ENCODE data around the gene TYROBP.

TYROBP gene

DNA sequence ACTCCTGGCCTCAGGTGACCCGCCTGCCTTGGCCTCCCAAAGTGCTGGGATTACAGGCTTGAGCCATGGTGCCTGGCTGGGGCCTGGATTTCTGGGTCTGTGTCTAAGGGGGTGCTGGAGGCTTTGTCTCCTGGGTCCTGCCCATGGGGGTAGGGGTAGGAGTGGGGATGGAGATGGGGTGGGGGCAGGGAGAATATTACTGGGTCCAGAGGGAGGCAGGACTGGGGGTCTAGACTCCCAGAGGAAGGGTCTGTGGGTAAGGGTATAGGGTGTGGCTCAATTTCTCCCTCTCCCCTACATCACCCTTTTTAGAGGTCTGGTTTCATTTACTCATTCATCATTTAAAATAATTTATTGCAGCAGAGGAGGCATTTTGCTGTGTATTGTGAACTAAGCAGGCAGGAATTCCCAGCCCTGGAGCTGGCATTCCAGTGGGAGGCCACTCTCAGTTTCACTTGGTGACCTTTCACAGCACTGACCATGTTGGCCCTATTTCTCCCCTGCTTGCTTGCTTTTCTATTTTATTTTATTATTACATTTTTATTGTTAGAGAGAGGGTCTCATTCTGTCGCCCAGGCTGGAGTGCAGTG, 6.9 kb downstream of the TYROBP start:
- Histone ChIP-seq H3K4me1 (peaks cover 0 to 27% (median 13%) of the 10 kb centered on the region in 4 donors), H3K9me3 (no peaks in the 10 kb centered on the region), H3K36me3 (peaks cover 0 to 10% (median 8%) of the 10 kb centered on the region in 3 donors), H3K4me3 (peak overlapping the region; percentile 60 to 85), H3K27ac (peak overlapping the region in 1 of 2 donors; percentile 72), H3K27me3 (no peaks in the 10 kb centered on the region)
- intact Hi-C loops (cut with DNase I; ENCODE audit: low total_unique reads) = no loop called here
- DNase-seq = no peak
- TF ChIP-seq, protein P1, sequence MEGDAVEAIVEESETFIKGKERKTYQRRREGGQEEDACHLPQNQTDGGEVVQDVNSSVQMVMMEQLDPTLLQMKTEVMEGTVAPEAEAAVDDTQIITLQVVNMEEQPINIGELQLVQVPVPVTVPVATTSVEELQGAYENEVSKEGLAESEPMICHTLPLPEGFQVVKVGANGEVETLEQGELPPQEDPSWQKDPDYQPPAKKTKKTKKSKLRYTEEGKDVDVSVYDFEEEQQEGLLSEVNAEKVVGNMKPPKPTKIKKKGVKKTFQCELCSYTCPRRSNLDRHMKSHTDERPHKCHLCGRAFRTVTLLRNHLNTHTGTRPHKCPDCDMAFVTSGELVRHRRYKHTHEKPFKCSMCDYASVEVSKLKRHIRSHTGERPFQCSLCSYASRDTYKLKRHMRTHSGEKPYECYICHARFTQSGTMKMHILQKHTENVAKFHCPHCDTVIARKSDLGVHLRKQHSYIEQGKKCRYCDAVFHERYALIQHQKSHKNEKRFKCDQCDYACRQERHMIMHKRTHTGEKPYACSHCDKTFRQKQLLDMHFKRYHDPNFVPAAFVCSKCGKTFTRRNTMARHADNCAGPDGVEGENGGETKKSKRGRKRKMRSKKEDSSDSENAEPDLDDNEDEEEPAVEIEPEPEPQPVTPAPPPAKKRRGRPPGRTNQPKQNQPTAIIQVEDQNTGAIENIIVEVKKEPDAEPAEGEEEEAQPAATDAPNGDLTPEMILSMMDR (IDR thresholded peaks at IDR 0.05) = no peak

DNA sequence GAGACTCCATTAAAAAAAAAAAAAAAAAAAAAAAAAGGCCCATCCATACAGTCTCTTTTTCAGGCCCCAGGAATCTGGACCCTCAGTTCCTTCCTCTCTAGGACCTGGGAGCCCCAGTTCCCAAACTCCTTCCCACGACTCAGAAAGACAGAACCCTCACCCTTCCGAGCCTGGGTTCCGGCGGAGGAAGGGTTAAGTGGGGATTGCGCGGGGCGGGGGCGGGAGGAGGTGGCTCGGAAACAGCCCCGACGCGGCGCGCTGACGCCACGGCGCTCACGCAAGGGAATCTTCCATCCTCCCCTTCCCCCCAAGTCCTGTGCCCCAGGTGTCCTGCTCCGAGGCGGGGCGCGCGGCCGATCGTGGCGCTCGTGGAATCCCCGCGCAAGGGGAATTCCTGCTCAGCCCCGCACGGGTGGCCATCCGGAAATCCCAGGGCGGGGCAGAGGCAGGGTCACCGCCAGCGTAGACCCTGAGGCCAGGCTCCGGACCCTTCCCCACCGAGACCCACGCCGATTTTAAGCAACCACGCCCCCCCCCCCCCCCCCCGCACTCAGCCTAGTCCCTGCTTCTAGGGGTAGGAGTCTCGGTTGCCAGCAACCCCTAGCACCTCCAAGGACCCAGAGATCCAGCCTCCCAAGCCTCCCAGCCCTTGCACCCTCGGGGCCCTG, 8.4 kb downstream of the TYROBP start:
- intact Hi-C loops (cut with DNase I; ENCODE audit: low total_unique reads) = no loop called here
- Histone ChIP-seq H3K4me3 (peak overlapping the region; percentile 60 to 85), H3K4me1 (peaks cover 0 to 27% (median 13%) of the 10 kb centered on the region in 4 donors), H3K27me3 (no peaks in the 10 kb centered on the region), H3K36me3 (peaks cover 0 to 25% (median 21%) of the 10 kb centered on the region in 3 donors), H3K27ac (peak overlapping the region; percentile 72 to 74), H3K9me3 (no peaks in the 10 kb centered on the region)
- DNase-seq = peak; percentile 68 to 86
- TF ChIP-seq, protein P1 (IDR thresholded peaks at IDR 0.05) = no peak

DNA sequence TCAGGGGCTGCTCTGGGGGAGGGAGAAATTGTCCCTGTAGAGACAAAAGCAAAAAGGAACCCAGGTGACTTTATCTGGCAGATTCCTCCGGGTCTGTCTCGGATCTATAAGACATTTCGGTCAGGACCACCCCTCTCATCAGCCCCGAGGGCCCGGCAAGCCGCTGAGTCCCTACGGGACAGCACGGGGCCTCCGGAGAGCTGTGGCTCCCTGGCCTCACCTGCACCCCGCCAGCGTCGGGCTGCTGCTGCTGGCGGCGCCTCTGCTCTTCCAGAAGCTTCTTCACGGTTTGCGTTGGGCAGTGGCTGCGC, 9.6 kb downstream of the TYROBP start:
- DNase-seq = no peak
- TF ChIP-seq, protein P1 (IDR thresholded peaks at IDR 0.05) = no peak
- Histone ChIP-seq H3K27ac (peak overlapping the region; percentile 72 to 74), H3K36me3 (peaks cover 0 to 37% (median 34%) of the 10 kb centered on the region in 3 donors), H3K4me1 (peaks cover 0 to 23% (median 13%) of the 10 kb centered on the region in 4 donors), H3K9me3 (no peaks in the 10 kb centered on the region), H3K27me3 (no peaks in the 10 kb centered on the region), H3K4me3 (peak overlapping the region; percentile 60 to 85)
- intact Hi-C loops (cut with DNase I; ENCODE audit: low total_unique reads) = no loop called here

DNA sequence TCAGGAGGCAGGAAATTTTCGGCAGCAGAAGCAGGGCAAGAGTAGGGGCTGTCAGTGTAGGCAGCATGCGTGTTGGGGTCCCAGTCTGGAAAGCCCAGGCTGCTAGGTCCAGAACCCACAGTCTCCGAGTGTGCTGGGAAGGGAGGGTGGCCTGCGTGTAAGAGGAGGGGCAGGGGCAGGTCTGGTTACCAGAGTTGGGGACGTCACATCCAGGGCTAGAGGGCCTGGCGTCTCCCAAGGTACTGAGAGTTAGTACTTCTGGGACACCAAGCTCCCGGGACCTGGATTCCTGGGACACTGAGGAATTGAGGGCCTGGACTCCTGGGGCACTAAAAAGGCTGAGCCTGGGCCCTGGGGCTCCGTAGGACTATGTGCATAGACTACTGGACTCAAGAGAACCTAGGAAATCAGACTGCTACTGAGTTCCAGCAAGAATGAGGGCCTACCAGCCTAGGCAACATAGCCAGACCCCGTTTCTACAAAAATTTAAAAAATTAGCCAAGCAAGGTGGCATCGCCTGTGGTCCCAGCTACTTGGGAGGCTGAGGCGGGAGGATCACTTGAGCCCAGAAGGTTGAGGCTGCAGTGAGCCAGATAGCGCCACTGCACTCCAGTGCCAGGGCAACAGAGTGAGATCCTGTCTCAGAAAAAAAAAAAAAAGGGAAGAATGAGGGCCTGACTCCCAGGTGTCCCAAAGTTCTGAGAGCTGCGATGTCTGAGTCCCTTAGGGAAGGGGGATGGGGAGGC, 10.2 kb downstream of the TYROBP start:
- Histone ChIP-seq H3K36me3 (peaks cover 0 to 43% (median 36%) of the 10 kb centered on the region in 3 donors), H3K27ac (peak overlapping the region in 1 of 2 donors; percentile 72), H3K27me3 (no peaks in the 10 kb centered on the region), H3K4me1 (peaks cover 0 to 20% (median 13%) of the 10 kb centered on the region in 4 donors), H3K9me3 (no peaks in the 10 kb centered on the region), H3K4me3 (peak overlapping the region; percentile 60 to 85)
- intact Hi-C loops (cut with DNase I; ENCODE audit: low total_unique reads) = no loop called here
- TF ChIP-seq, protein P1 (IDR thresholded peaks at IDR 0.05) = no peak
- no peak for DNase-seq

DNA sequence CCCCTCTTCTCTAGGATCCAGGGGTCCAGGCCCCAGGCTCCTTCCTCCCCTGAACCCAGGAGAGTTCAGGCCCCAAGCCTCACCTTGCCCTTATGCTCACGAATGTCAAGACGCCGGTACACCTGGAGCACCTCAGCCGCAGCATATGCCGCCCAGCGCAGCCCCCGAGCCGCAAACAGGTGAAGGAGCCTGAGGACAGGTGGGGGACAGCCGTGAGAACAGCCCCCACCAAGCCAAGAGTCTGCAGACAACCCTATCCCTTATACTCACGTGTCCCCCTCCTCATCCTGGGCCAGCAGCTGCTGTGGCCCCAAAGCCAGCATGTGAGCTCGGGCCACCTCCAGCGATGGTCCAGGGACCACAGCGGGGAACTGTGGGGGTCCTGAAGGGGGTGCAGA, 11.5 kb downstream of the TYROBP start:
- H3K36me3 ChIP-seq = peaks cover 0 to 55% (median 38%) of the 10 kb centered on the region in 3 donors
- TF ChIP-seq, protein P1 (IDR thresholded peaks at IDR 0.05) = no peak
- intact Hi-C loops (cut with DNase I; ENCODE audit: low total_unique reads) = no loop called here

More for the DNA sequence above, 11.5 kb downstream of the TYROBP start:
- no peaks in the 10 kb centered on the region for H3K9me3 ChIP-seq
- peaks cover 0 to 20% (median 13%) of the 10 kb centered on the region in 4 donors for H3K4me1 ChIP-seq
- DNase-seq = no peak
- no peaks in the 10 kb centered on the region for H3K27me3 ChIP-seq
- no peak overlapping the region for H3K27ac ChIP-seq
- H3K4me3 ChIP-seq = no peak overlapping the region
